ENCODE results near the gene RAP1A.

RAP1A gene

DNA sequence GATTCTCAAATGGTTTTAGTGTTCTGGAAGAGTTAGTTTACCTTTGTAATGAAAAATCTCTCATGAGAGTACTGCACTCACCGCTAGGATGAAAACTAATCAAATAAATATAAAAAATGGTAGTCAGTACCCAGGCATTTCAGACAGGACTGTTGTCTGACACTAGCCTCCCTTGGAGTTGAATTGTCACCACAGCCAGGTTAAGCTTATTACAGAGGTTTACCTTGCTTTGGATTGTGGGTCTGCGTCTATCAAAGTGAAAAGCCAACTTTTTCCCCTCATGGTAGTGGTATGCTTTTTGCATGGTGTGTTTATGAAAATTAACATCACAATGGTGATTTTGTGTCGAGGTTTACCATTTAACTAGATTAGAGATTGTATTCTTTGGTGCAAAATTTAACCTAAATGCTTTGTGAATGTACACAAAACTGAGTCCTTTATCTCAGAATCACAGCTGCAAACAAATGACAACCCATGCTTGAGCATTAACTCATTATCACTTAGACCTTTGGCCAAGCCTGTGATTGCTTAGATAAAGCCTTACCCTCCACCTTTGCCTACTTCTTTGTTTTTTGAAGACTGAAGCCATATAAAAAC is 20.1 kb downstream of the RAP1A start:
- ChIA-PET POLR2A (no interaction called here), CTCF (interaction anchor here (2.1 to 4.4 kb wide), 2 partner anchors 132 kb away, joined by 20 to 21 read pairs; no protein-coding TSS in a partner anchor)
- TF ChIP-seq, protein P1, sequence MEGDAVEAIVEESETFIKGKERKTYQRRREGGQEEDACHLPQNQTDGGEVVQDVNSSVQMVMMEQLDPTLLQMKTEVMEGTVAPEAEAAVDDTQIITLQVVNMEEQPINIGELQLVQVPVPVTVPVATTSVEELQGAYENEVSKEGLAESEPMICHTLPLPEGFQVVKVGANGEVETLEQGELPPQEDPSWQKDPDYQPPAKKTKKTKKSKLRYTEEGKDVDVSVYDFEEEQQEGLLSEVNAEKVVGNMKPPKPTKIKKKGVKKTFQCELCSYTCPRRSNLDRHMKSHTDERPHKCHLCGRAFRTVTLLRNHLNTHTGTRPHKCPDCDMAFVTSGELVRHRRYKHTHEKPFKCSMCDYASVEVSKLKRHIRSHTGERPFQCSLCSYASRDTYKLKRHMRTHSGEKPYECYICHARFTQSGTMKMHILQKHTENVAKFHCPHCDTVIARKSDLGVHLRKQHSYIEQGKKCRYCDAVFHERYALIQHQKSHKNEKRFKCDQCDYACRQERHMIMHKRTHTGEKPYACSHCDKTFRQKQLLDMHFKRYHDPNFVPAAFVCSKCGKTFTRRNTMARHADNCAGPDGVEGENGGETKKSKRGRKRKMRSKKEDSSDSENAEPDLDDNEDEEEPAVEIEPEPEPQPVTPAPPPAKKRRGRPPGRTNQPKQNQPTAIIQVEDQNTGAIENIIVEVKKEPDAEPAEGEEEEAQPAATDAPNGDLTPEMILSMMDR (IDR thresholded peaks at IDR 0.05; ENCODE audit: insufficient read depth, low read length, missing control alignments): no peak
- H3K4me3 ChIP-seq (ENCODE audit: low read depth, low read length): no peak overlapping the region
- no peak for DNase-seq (ENCODE audit: low read depth, low spot score)

DNA sequence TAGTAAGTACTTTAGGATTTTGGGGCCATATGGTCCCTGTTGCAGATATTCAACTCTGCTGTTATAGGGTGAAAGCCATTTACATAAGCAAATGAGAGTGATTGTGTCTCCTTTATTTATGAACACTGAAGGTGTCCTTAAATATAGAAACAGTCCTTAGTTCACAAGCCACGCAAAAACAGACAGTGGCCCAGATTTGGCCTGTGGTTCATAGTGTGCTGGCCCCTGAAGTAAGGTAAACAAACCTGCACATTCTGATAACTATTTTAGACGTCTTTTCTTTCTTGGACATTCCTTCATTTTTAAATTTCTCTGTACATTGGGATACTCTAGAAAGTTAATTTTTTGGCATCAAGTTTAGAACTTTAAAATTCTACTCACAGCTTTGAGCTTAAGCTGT is 23.5 kb downstream of the RAP1A start:
- H3K4me3 ChIP-seq (ENCODE audit: low read depth, low read length): no peak overlapping the region
- CTCF ChIA-PET: no interaction called here
- DNase-seq (ENCODE audit: low read depth, low spot score): no peak
- TF ChIP-seq, protein P1 (IDR thresholded peaks at IDR 0.05; ENCODE audit: insufficient read depth, low read length, missing control alignments): no peak
- POLR2A ChIA-PET: no interaction called here

DNA sequence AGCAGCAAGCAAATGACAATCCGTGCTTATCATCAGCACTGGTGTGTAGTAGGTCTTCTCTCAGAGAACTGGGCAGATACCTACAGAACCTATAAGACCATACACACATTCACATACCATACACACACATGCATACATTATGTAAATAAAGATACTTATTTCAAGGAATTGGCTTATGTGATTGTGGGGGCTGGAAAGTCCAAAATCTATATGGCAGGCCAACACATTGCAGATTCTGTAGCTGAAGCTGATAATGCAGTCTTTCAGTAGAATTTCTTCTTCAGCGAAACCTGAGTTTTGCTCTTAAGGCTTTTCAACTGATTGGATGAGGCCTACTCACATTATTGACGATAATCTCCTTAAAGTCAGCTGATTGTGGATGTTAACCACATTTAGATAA is 24.1 kb downstream of the RAP1A start:
- ChIA-PET POLR2A (no interaction called here), CTCF (interaction anchor here (1.3 to 2.9 kb wide), 2 partner anchors 11 to 135 kb away, joined by 3 to 26 read pairs; no protein-coding TSS in a partner anchor)
- H3K4me3 ChIP-seq (ENCODE audit: low read depth, low read length): no peak overlapping the region
- no peak for DNase-seq (ENCODE audit: low read depth, low spot score)
- TF ChIP-seq, protein P1 (IDR thresholded peaks at IDR 0.05; ENCODE audit: insufficient read depth, low read length, missing control alignments): no peak

DNA sequence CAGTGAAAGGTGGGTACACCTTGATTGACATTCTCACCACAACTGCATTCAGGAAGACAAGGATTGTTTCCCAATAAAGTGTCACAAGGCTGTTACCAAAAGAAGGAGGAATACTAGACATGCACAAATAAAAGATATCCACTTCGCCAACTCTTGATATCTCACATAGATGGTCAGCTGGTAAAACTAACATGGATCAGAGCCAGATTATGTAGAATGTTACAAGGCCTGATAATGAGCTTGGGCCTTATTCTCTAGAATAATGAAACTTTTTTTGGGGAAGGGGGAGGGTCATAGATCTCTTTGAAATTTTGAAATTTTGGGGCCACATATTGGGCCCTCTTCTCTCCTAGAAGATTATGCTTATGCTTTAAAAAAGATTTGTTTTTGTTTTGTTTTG is 24.9 kb downstream of the RAP1A start:
- CTCF ChIA-PET: interaction anchor here (1.3 to 2.9 kb wide), 2 partner anchors 10 to 136 kb away, joined by 3 to 26 read pairs; no protein-coding TSS in a partner anchor
- POLR2A ChIA-PET: no interaction called here
- H3K4me3 ChIP-seq (ENCODE audit: low read depth, low read length): no peak overlapping the region
- no peak for DNase-seq (ENCODE audit: low read depth, low spot score)
- TF ChIP-seq, protein P1 (IDR thresholded peaks at IDR 0.05; ENCODE audit: insufficient read depth, low read length, missing control alignments): no peak

DNA sequence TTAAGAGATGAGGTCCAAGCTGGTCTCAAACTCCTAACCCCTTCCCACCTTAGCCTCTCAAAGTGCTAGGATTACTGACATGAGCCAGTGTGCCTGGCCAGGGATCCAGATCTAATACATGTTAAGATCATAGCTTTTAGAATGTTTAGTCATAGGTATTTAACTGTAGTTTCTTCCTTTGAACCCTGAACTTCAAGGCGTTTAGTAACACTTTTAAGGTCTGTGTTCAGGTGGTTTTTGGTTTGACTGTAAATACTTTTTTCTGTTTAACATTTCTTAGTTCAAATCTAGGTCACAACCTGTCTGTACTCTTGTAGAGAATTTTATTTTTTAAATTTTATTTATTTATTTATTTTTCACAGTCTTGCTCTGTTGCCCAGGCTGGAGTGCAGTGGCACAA is 28.1 kb downstream of the RAP1A start:
- CTCF ChIA-PET: interaction anchor here (0.6 to 1.5 kb wide), 4 partner anchors 122 to 166 kb away, joined by 3 to 6 read pairs (median 4); no protein-coding TSS in a partner anchor
- TF ChIP-seq, protein P1 (IDR thresholded peaks at IDR 0.05; ENCODE audit: insufficient read depth, low read length, missing control alignments): no peak
- no peak for DNase-seq (ENCODE audit: low read depth, low spot score)
- no peak overlapping the region for H3K4me3 ChIP-seq (ENCODE audit: low read depth, low read length)
- POLR2A ChIA-PET: no interaction called here

DNA sequence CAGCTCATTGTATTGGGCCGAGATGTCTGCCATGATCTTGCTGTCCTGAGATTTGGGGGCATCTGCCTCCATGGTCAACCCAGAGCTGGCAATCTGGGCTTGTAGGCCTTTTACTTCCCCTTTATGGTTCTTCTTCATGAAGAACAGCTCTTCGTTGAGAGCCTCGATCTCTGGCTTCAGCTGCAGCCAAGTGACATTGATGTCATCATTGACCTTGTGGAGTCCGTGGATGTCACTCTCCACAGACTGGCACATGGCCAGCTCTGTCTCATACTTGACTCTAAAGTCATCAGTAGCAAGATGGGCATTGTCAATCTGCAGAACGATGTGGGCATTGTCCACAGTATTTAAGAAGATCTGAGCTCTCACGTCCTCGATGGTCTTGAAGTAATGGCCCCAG is 29.2 kb downstream of the RAP1A start:
- ChIA-PET POLR2A (no interaction called here), CTCF (interaction anchor here (0.9 to 4.6 kb wide), 5 partner anchors 106 to 167 kb away, joined by 3 to 43 read pairs (median 4); partner anchors contain the start of genes ADORA3 and TMIGD3)
- no peak overlapping the region for H3K4me3 ChIP-seq (ENCODE audit: low read depth, low read length)
- DNase-seq (ENCODE audit: low read depth, low spot score): no peak
- TF ChIP-seq, protein P1 (IDR thresholded peaks at IDR 0.05; ENCODE audit: insufficient read depth, low read length, missing control alignments): no peak
